ENCODE data around the gene BMPER. TPM values are rescaled to one million over a fixed set of nuclear protein-coding genes. Genes with fewer than 3 reads are reported as not detected.
A peak's percentile ranks its signal among the peaks of the same experiment; 100 is the strongest.

BMPER gene
- total RNA-seq, 1 experiment from 2014 or later = 6.7 TPM

GRCh38 chr7:34075523-34076370, 170.4 kb downstream of the BMPER start:
- Histone ChIP-seq H3K4me1 (ENCODE audit: insufficient read depth, low read length, poor library complexity, severe bottlenecking) (peaks cover 41% of the 10 kb centered on the region), H3K4me3 (ENCODE audit: low read depth, low read length, poor library complexity, severe bottlenecking) (no peak overlapping the region), H3K9me3 (ENCODE audit: low read depth, low read length, poor library complexity, severe bottlenecking) (peaks cover 5% of the 10 kb centered on the region), H3K36me3 (ENCODE audit: insufficient read depth, low read length, poor library complexity, severe bottlenecking) (peaks cover 4% of the 10 kb centered on the region), H3K27ac (ENCODE audit: low read depth, low read length, poor library complexity, severe bottlenecking) (peak overlapping the region; percentile 39), H3K27me3 (replicated peaks; ENCODE audit: insufficient read depth, low read depth, low read length, poor library complexity) (no peaks in the 10 kb centered on the region)
- no peak for DNase-seq (ENCODE audit: low spot score)
- CTCF ChIA-PET = interaction anchor here (0.6 kb wide), 1 partner anchor 27 kb away, joined by 3 read pairs; no protein-coding TSS in a partner anchor
- POLR2A ChIA-PET (ENCODE audit: low non-redundant PET) = no interaction called here
- TF ChIP-seq EZH2 (IDR thresholded peaks at IDR 0.05; ENCODE audit: borderline replicate concordance, low read depth, low read length, poor library complexity, severe bottlenecking) (no peak), CTCF (conservative IDR thresholded peaks at IDR 0.05; ENCODE audit: low read depth, low read length) (no peak)
- no TSS peak for BruUV-seq (replicated peaks)
- intact Hi-C loops (cut with micrococcal nuclease; ENCODE audit: unreplicated experiment) = no loop called here

GRCh38 chr7:34077168-34077567, 171.8 kb downstream of the BMPER start:
- POLR2A ChIA-PET (ENCODE audit: low non-redundant PET) = no interaction called here
- CTCF ChIA-PET = no interaction called here

GRCh38 chr7:34078864-34079263, 173.5 kb downstream of the BMPER start:
- no peak for DNase-seq (ENCODE audit: low spot score)
- intact Hi-C loops (cut with micrococcal nuclease; ENCODE audit: unreplicated experiment) = no loop called here
- ChIA-PET CTCF (interaction anchor here (0.8 kb wide), 1 partner anchor 8 kb away, joined by 3 read pairs; no protein-coding TSS in a partner anchor), POLR2A (ENCODE audit: low non-redundant PET) (no interaction called here)
- H3K4me3 ChIP-seq (ENCODE audit: low read depth, low read length, poor library complexity, severe bottlenecking) = no peak overlapping the region
- no TSS peak for BruUV-seq (replicated peaks)
- TF ChIP-seq EZH2 (IDR thresholded peaks at IDR 0.05; ENCODE audit: borderline replicate concordance, low read depth, low read length, poor library complexity, severe bottlenecking) (no peak), CTCF (conservative IDR thresholded peaks at IDR 0.05; ENCODE audit: low read depth, low read length) (no peak)
- no peak overlapping the region for H3K27ac ChIP-seq (ENCODE audit: low read depth, low read length, poor library complexity, severe bottlenecking)
- H3K27me3 ChIP-seq (replicated peaks; ENCODE audit: insufficient read depth, low read depth, low read length, poor library complexity) = no peaks in the 10 kb centered on the region
- peaks cover 4% of the 10 kb centered on the region for H3K36me3 ChIP-seq (ENCODE audit: insufficient read depth, low read length, poor library complexity, severe bottlenecking)
- no peaks in the 10 kb centered on the region for H3K9me3 ChIP-seq (ENCODE audit: low read depth, low read length, poor library complexity, severe bottlenecking)
- peaks cover 29% of the 10 kb centered on the region for H3K4me1 ChIP-seq (ENCODE audit: insufficient read depth, low read length, poor library complexity, severe bottlenecking)

More at GRCh38 chr7:34077168-34077567, 171.8 kb downstream of the BMPER start:
- Histone ChIP-seq H3K4me1 (ENCODE audit: insufficient read depth, low read length, poor library complexity, severe bottlenecking) (peaks cover 34% of the 10 kb centered on the region), H3K9me3 (ENCODE audit: low read depth, low read length, poor library complexity, severe bottlenecking) (peaks cover 5% of the 10 kb centered on the region), H3K27me3 (replicated peaks; ENCODE audit: insufficient read depth, low read depth, low read length, poor library complexity) (no peaks in the 10 kb centered on the region), H3K36me3 (ENCODE audit: insufficient read depth, low read length, poor library complexity, severe bottlenecking) (peaks cover 4% of the 10 kb centered on the region), H3K27ac (ENCODE audit: low read depth, low read length, poor library complexity, severe bottlenecking) (no peak overlapping the region), H3K4me3 (ENCODE audit: low read depth, low read length, poor library complexity, severe bottlenecking) (no peak overlapping the region)
- no peak for TF ChIP-seq EZH2 (IDR thresholded peaks at IDR 0.05; ENCODE audit: borderline replicate concordance, low read depth, low read length, poor library complexity, severe bottlenecking)
- no peak for TF ChIP-seq CTCF (conservative IDR thresholded peaks at IDR 0.05; ENCODE audit: low read depth, low read length)
- BruUV-seq (replicated peaks) = no TSS peak
- intact Hi-C loops (cut with micrococcal nuclease; ENCODE audit: unreplicated experiment) = no loop called here
- DNase-seq (ENCODE audit: low spot score) = no peak
